Activated T-cell treated with anti-CD3 and anti-CD28 coated beads, Interleukin-2, amount 50 U/mL, for 48 hours (primary cell): ENCODE results near the gene DPEP2.
"Not testable (repeated sequence)": the region's sequence is repeated elsewhere in the genome, so short reads cannot be mapped to it uniquely, and the experiment has no call there.

ENCODE experiments used
- DNase-seq, 2 experiments: peaks; one replicate each; pipeline ENCODE4 v3.0.0-alpha.2; 2020

DPEP2 gene, protein sequence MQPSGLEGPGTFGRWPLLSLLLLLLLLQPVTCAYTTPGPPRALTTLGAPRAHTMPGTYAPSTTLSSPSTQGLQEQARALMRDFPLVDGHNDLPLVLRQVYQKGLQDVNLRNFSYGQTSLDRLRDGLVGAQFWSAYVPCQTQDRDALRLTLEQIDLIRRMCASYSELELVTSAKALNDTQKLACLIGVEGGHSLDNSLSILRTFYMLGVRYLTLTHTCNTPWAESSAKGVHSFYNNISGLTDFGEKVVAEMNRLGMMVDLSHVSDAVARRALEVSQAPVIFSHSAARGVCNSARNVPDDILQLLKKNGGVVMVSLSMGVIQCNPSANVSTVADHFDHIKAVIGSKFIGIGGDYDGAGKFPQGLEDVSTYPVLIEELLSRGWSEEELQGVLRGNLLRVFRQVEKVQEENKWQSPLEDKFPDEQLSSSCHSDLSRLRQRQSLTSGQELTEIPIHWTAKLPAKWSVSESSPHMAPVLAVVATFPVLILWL

DNA sequence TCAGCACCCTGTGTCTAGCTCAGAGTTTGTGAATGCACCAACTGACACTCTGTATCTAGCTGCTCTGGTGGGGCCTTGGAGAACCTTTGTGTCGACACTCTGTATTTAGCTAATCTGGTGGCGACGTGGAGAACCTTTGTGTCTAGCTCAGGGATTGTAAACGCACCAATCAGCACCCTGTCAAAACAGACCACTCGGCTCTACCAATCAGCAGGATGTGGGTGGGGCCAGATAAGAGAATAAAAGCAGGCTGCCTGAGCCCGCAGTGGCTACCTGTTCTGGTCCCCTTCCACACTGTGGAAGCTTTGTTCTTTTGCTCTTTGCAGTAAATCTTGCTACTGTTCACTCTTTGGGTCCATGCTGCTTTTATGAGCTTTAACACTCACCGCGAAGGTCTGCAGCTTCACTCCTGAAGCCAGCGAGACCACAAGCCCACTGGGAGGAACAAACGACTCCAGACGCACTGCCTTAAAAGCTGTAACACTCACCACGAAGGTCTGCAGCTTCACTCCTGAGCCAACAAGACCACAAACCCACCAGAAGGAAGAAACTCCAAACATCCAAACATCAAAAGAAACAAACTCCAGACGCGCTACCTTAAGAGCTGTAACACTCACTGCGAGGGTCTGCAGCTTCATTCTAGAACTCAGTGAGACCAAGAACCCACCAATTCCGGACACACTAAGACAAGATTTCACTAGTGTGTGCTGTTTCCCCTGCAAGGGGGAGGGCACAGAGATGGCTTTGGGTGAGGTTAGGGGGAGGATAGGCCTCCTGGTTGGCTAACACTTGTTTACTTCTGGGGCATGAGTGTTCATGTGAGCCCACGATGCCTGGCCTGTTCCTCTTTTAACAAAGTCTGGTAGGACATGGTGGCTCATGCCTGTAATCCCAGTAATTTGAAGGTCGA, at the start of gene DPEP2:
Gene DPEP2 (minus strand): TSS at position 706 of the 910 bp plus-strand sequence. CDS start 6,272 bp downstream, outside the sequence.
- peak; percentile 71 to 75 for DNase-seq

DNA sequence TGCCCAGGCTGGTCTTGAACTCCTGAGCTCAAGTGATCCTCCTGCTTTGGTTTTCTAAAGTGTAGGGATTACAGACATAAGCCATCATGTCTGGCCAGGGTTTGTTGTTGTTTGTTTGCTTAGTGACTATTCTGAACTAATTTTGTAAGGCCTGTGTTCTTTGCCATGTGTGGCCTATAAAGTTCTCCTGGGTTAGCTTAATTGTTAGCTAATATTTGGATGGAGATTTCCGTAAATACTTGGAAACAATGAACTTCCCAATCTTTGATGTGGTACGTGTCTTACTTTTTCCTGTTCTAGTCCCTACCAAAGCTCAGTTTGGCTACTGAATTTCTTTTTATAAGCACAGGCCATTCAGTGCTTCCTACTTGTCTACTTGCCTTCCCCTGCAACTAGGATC, 48.7 kb upstream of the DPEP2 start:
- DNase-seq: no peak

DNA sequence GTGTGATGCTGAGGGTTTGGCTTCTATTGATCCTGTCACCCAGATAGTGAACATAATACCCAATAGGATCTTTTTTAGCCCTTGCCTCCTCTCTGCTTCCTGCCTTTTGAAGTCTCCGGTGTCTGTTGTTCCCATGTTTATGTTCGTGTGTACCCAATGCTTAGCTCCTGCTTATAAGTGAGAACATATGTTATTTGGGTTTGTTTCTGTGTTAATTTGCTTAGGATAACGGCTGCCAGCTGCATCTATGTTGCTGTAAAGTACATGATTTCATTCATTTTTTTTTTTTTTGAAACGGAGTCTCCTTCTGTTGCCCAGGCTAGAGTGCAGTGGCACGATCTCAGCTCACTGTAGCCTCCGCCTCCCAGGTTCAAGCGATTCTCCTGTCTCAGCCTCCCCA, 46.8 kb upstream of the DPEP2 start:
- no peak for DNase-seq

DNA sequence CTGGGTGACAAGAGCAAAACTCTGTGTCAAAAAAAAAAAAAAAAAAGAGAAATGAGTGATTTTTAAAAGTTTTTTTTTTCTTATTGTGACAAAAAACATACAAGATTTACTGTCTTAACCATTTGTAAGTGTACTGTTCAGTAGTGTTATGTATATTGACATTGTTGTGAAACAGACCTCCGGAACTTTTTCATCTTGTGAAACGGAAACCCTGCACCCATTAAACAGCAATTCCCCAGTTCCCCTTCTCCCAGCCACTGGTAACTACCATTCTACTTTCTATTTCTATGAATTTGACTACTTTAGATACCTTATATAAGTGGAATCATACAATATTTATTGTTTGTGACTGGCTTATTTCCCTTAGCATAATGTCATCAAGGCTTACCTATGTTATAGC, 42.5 kb upstream of the DPEP2 start:
- DNase-seq: no peak

DNA sequence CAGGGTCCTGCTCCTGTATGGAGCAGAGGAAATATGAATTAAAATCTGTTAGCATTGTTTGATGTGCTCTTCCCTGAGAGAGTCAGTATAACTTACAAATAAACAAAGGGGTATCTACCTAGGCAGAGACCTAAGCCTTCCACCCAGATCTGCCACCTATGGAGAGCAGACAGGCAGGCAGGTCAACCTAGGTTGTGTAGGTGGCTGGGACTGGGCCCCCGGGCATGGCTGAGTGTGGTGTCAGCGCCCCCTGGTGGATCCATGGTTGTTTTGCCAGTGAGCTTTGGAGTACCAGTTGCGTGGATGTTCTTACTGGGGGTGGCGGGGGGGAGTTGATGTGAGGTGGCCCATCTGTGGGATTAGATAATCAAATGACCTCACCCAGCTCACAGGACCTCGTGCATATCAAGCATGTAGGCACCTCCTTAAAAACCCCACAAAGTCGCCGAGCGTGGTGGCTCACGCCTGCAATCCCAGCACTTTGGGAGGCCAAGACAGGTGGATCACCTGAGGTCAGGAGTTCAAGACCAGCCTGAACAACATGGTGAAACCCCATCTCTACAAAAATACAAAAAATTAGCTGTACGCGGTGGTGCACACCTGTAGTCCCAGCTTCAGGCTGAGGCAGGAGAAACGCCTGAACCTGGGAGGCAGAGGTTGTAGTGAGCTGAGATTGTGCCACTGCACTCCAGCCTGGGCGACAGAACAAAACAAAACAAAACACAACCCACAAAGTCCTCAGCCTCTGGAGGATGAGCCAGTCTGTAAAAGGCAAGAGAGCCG, 41.4 kb upstream of the DPEP2 start:
- peak; percentile 93 to 94 for DNase-seq

DNA sequence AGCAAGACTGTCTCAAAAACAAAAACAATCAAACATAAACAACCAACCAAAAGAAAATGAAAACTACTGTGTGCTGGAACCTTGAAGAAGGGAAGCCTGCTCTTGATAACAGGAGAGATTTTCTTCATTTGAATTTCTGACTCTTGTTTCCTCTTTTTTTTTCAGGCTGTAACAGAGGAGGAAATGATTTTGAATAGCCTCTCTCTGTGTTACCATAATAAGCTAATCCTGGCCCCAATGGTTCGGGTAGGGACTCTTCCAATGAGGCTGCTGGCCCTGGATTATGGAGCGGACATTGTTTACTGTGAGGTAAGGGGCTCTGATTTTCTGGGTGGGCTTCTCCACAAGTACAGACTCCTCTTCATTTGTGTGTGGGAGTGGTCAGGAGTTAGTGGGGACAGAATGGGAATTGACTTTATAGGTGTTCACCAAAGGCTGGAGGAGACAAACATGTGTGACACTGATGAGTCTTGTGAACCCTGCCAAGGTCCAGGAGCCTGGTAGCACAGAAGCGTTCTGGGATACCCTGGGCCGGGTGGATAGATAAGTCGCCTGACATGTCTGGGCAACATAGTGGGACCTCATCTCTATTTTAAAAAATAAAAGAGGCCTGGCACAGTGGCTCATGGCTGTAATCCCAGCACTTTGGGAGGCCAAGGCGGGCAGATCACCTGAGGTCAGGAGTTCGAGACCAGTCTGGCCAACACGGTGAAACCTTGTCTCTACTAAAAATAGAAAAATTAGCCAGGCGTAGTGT, 38.7 kb upstream of the DPEP2 start:
- no peak for DNase-seq

DNA sequence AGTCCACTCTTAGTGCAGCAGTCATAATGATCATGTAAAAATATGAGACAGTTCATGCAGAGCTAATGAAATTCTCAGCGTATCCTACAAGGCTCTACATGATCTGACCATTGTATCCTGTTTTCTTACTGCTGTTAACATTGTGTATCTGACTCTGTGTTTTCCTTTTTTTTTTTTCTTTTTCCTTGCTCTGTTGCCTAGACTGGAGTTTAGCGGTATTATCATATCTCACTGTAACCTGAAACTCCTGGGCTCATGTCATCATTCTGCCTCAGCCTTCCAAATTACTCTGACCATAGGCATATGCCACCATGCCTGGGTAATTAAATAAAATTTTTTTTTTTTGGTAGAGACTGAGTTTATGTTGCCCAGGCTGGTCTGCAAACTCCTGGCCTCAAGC, 35.9 kb upstream of the DPEP2 start:
- DNase-seq: no peak

DNA sequence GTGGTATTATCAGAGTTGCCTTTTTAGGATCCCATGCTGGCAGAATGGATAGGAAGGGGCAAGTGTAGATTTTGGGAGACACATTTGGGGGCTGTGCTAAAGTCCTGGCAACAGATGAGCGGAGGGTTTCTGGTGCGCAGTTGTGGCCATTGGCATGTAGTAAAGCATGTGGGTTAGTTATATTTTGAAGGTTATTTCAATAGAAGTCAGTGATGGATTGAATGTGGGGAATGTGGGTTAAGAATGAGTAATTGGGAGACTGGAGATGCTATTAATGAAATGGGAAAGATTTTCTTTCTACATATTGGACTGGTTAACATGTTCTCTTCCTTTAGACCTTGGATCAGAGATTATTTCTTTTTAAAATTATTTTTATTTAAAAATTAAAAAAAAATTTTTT, 33.8 kb upstream of the DPEP2 start:
- no peak for DNase-seq

DNA sequence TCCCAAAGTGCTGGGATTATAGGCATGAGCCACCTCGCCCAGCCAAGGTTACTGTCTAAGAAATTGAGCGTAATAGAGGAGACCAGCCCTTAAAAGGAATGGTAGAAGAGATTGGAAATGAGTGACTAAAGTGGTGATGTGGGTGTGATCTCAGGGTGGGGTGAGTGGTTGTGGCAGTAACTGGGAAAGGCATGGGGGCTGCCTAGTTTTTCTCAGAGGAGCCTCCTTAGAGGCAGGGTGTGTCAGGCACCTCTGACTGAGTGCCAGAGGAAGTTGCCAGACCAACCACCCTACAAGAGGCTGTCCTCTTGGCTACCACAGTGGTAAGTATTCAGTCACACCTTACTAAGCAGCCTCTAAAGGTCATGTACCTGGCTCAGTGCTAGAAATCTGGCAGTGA, 32.7 kb upstream of the DPEP2 start:
- DNase-seq: no peak

DNA sequence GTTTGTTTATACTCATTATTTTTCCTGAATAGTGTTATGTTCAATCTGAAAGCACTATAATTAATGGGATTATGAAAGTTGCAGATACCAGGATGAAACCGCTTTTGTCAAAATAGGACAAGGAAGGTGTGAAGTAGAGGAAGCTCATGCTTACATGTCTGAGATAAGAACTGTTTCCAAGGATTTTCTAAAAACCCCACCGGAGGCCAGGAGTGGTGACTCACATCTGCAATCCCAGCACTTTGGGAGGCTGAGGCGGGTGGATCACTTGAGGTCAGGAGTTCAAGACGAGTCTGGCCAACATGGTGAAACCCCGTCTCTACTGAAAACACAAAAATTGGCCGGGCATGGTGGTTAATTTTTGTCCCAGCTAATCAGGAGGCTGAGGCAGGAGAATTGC, 30.8 kb upstream of the DPEP2 start:
- not testable (repeated sequence) for DNase-seq

DNA sequence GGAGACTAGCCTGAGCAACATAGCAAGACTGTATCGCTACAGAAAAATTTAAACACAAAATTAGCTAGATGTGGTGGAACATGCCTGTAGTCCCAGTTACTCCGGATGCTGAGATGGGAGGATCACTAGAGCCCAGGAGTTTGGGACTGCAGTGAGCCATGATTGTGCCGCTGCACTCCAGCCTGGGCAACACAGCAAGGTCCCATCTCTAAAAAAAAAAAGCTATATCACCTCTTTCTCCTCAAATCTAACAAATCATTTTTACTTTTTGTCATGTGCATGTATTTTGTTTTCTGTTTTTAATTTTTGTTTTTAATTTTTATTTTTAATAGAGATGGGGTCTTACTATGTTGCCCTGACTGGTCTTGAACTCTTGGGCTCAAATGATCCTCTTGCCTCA, 29.7 kb upstream of the DPEP2 start:
- no peak for DNase-seq

DNA sequence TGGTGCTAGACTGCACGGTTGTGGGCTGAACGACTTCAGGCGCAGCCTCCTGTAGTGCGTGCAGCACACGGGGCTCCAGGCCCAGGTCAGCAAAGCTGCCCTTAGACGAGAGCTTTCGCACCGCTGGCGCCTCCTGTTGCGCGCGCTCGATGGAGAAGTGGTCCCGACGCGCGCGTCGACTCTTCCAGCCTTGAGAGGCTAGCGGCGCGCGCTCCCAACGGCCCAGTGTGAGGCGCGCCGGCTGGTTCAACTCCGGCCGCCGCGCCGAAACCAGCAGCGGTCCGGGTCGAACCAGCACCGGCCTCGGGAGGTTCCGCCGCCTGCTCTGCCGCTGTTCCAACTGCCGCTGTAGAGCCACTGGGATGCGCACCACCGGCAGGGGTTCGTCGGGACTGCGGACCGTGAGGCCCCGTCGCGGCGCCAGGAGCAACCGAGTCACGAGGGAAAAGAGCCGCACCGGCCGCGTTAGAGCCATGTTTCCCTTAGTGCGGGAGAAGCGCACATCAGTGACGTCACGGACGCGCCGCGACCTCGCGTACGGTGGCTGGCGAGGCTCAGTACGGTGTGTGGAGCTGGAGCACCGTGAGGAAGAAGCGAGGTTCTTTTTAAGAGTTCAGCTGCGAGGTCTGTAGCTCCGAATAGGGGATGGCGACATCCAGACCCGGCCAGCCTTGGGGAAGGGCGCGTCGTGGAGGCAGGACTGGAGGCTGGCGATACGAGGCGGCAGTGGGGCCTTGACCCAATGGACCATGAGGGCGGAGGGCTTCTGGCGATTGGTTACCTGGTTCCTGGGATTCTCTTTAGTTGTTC, 23.6 kb upstream of the DPEP2 start, which contains the start of the genes DDX28 and DUS2:
Gene DDX28 (minus strand): TSS at position 505 of the 810 bp plus-strand sequence. CDS start 30 bp downstream, at position 475.
Gene DUS2 (plus strand): TSS at position 557 of the 810 bp plus-strand sequence. CDS start 14,740 bp downstream, outside the sequence.
- peak; percentile 98 to 99 for DNase-seq

DNA sequence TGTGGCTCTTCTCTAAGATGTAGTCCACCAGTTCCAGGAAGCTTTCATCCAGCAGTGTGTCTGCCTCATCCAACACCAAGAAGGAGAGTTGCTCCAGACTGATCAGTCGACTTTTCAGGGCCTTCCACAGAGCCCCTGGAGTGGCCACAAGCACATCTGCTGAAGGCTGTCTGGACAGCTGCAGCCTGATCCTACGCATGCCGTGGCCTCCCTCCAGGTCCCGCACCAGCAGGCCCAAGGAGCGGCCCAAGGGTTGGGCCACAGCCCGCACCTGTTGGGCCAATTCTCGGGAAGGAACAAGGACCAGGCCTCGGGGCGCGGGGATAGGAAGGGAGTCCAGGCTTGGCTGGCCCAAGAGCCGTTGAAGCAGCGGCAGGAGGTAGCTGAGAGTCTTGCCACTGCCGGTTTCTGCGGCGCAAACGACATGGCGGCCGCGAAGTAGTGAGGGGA, 23.0 kb upstream of the DPEP2 start:
- DNase-seq: peak in 1 of 2 experiments; percentile 26

DNA sequence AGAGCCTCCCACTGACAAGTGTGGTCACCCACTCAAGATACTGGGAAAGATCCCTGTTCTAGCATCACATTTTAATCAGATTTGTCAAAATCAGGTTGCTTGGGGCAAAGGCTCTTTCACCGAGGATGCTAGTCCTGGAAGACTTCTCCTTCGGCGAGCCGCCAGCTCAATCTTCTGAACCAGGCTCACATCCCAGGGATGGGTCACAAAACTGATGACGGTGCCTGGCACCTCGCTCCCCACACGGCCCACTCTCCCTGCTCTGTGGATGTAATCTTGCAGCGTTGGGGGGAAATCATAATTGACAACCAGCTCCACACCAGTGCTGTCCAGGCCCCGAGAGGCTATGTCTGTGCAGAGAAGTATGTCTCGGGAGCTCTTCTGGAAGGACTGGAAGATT, 22.2 kb upstream of the DPEP2 start:
- DNase-seq: no peak

DNA sequence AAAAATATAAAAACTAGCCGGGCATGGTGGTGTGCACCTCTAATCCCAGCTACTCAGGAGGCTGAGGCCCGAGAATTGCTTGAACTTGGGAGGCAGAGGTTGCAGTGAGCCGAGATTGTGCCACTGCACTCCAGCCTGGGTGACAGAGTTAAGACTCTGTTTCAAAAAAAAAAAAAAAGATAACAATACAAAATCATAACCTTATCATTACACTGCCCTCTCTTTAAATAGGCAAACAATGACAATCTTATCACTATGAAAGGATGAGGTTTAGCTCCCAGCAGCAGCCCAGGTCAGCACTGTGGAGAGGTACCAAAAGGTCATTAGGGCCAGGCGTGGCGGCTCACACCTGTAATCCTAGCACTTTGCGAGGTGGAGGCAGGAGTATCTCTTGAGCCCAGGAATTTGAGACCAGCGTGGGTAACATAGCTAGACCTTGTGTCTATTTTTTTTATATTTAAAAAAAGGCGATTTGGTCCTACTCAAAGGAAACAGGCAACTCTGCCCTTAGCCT, 19.9 kb upstream of the DPEP2 start:
- DNase-seq: no peak

DNA sequence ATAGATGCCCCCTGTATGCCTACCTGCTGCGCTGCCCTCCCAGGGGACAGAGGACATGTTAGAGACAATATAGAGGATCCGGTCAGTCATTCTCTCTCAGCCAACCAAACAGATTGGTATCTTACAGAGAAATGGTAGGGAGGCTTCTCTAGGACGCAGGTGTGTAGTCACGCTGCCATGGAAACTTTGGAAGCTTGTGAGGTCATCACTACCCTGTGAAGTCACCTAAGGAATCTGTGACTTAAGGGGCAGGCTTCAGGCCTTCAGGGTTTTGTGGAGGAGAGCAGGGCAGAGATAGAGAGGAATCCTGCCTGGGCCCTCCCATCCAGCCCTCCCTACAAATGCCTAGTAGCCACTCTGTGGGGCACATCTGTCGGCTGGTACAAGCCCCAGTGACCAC, 16.4 kb upstream of the DPEP2 start, which contains the start of gene DPEP2NB:
Gene DPEP2NB (minus strand): TSS at position 231 of the 400 bp plus-strand sequence. CDS start 141 bp downstream, at position 90.
- DNase-seq: no peak

DNA sequence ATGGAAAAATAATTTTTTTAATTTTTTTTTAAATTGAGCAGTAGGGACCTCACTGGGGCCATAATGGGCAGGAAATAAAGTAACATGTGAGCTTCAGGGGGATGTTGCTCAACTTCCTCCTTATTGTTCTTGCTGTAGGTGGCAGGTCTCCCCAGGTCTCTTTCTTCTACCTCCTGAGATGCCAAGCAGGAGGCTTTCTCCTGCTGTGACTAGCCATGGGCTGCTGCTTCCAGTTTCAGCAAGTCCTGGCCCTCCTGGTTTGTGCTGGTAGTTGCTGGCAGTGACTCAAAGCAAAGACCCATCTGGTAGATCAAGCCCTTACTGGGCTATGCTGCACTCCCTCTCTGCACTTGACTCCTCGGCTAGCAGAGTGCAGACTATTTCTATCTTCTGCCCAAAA, 14.2 kb upstream of the DPEP2 start:
- DNase-seq: no peak

DNA sequence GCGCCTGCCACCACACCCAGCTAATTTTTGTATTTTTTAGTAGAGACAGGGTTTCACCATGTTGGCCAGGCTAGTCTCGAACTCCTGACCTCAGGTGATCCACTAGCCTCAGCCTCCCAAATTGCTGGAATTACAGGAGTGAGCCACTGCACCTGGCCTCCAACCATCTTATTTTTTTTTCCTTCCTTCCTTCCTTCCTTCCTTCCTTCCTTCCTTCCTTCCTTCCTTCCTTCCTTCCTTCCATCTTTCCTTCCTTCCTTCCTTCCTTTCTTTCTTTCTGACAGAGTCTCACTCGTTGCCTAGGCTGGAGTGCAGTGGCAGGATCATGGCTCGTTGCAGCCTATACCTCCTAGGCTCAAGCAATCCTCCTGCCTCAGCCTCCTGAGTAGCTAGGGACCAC, 10.6 kb upstream of the DPEP2 start:
- not testable (repeated sequence) for DNase-seq

DNA sequence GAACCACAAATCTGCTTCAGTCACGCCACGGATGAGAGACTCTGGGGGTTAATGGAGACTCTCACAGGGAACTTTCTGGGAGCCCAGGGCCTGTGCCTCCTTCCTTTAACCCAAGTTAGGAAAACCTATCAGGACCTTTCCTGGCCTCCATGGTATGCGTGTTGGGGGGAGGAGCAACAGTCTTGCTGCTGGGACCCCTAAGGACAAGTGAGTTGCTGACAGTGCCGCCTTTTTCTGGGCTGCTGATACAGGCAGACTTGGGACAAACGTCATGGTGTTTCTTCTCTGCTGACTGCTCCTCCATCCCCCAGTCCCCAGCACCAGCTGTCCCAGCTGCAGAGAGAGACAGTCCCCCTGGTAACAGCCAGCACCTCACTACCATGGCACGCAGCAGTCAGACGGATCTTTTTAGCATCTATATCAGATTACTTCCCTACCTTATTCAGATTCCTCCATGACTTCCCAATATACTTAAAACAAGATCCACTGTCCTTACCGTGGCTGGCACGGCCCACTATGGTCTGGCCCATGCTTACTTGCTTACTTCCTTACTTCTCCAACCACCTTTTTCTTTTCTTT, 10.0 kb upstream of the DPEP2 start:
- no peak for DNase-seq

DNA sequence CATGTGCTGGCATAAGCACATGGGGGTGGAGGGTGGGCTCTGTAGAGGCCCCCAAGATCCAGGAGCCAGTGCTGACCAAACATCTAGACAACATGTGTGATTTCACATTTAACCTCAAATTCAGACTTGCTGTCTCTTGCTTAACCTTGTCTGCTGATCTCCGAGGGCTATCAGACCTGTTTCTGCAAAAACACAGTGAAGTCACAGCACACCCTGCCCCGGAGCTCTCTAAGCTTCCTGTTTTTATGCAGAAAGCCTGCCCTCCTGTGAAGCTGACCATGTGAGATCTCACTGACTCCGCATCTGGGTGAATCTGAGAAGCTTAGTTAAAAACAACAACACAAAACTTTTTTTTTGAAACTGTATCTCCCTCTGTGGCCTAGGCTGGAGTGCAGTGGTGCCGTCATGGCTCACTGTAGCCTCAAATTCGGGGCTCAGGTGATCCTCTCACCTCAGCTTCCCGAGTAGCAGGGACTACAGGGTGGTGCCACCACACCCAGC, 6.6 kb upstream of the DPEP2 start:
- DNase-seq: peak; percentile 35 to 46
